ENCODE data around the gene TMEM273.
"Not testable (repeated sequence)": the region's sequence is repeated elsewhere in the genome, so short reads cannot be mapped to it uniquely, and the experiment has no call there.

TMEM273 gene

GRCh38 chr10:49202266-49202665, 14.1 kb upstream of the TMEM273 start:
- DNase-seq: no peak

- DNase-seq: no peak
Observed at GRCh38 chr10:49200854-49201253, 12.7 kb upstream of the TMEM273 start.

- no peak for DNase-seq
Observed at GRCh38 chr10:49197171-49197570, 9.0 kb upstream of the TMEM273 start.

- DNase-seq: not testable (repeated sequence)
Observed at GRCh38 chr10:49195864-49196263, 7.7 kb upstream of the TMEM273 start.

GRCh38 chr10:49194212-49194920, 6.2 kb upstream of the TMEM273 start:
- no peak for DNase-seq

- DNase-seq: no peak
Observed at GRCh38 chr10:49191349-49191748, 3.2 kb upstream of the TMEM273 start.

GRCh38 chr10:49189422-49189821, 1.2 kb upstream of the TMEM273 start:
- DNase-seq: no peak

GRCh38 chr10:49187044-49187484, 1.1 kb downstream of the TMEM273 start:
- no peak for DNase-seq

- no peak for DNase-seq
Observed at GRCh38 chr10:49186613-49187012, 1.6 kb downstream of the TMEM273 start.

GRCh38 chr10:49185213-49185612, 3.0 kb downstream of the TMEM273 start:
- no peak for DNase-seq

GRCh38 chr10:49184642-49185111, 3.5 kb downstream of the TMEM273 start:
- no peak for DNase-seq

GRCh38 chr10:49183596-49184542, 4.3 kb downstream of the TMEM273 start:
- no peak for DNase-seq

- no peak for DNase-seq
Observed at GRCh38 chr10:49182776-49183175, 5.4 kb downstream of the TMEM273 start.

GRCh38 chr10:49180444-49180860, 7.7 kb downstream of the TMEM273 start:
- DNase-seq: no peak

GRCh38 chr10:49179699-49180443, 8.3 kb downstream of the TMEM273 start:
- no peak for DNase-seq

GRCh38 chr10:49178489-49179471, 9.4 kb downstream of the TMEM273 start:
- DNase-seq: no peak

GRCh38 chr10:49177391-49178355, 10.5 kb downstream of the TMEM273 start:
- DNase-seq: no peak

- no peak for DNase-seq
Observed at GRCh38 chr10:49176310-49177268, 11.6 kb downstream of the TMEM273 start.

GRCh38 chr10:49175587-49176309, 12.4 kb downstream of the TMEM273 start:
- DNase-seq: no peak

Data from NCI-H446 treated with DMSO at 0.1 percent for 48 hours (cell line).